Subcutaneous abdominal adipose tissue (tissue), 5 donors: ENCODE measurements around the gene GNRH2.

Source experiments
- H3K27ac ChIP-seq: one replicate; pipeline ENCODE4 v1.7.0; 2013; ENCODE audit warnings: low read depth, mild to moderate bottlenecking, inconsistent platforms, low read length, moderate library complexity
- H3K27me3 ChIP-seq, 5 donors: one replicate each; pipeline ENCODE4 v1.7.0; 2013; ENCODE audit warnings: low read length in 5 of 5, inconsistent platforms in 1 of 5; ENCODE audit not compliant: control insufficient read depth in 5 of 5, insufficient read depth in 4 of 5
- H3K36me3 ChIP-seq, 5 donors: one replicate each; pipeline ENCODE4 v1.7.0; 2013; ENCODE audit warnings: low read length in 5 of 5; ENCODE audit not compliant: control insufficient read depth in 5 of 5, insufficient read depth in 5 of 5
- H3K4me1 ChIP-seq, 5 donors: one replicate each; pipeline ENCODE4 v1.7.0; 2013; ENCODE audit warnings: low read length in 5 of 5, mild to moderate bottlenecking in 3 of 5, moderate library complexity in 1 of 5; ENCODE audit not compliant: control insufficient read depth in 5 of 5, insufficient read depth in 5 of 5
- H3K4me3 ChIP-seq, 5 donors: one replicate each; pipeline ENCODE4 v1.7.0; 2013; ENCODE audit warnings: low read length in 5 of 5, low read depth in 1 of 5
- H3K9ac ChIP-seq, 5 donors: one replicate each; pipeline ENCODE4 v1.7.0; 2013; ENCODE audit warnings: low read length in 5 of 5, mild to moderate bottlenecking in 4 of 5, moderate library complexity in 3 of 5
- H3K9me3 ChIP-seq, 5 donors: one replicate each; pipeline ENCODE4 v1.7.0; 2013; ENCODE audit warnings: low read length in 5 of 5; ENCODE audit not compliant: control insufficient read depth in 5 of 5
- donor health status: healthy.
- donor health status: healthy.
- donor health status: healthy.
- donor health status: healthy.
- donor health status: healthy.

The GNRH2 gene

GRCh38 chr20:3084283-3084985, 41.0 kb downstream of the GNRH2 start, which contains the start of gene AVP:
Gene AVP (minus strand): TSS chr20:3084724. CDS start chr20:3084674, 50 bp downstream.
- Histone ChIP-seq H3K9me3 (no peaks in the 10 kb centered on the region), H3K4me3 (no peak within 1 kb of the TSS), H3K27me3 (peaks cover 0 to 18% (median 4%) of the 10 kb centered on the region in 5 donors), H3K36me3 (no peaks in the 10 kb centered on the region), H3K27ac (no peak within 1 kb of the TSS), H3K9ac (no peak within 1 kb of the TSS), H3K4me1 (peaks cover 6 to 32% (median 24%) of the 10 kb centered on the region in 5 donors)

- Histone ChIP-seq H3K27ac (no peak overlapping the region), H3K9ac (no peak overlapping the region), H3K36me3 (no peaks in the 10 kb centered on the region), H3K27me3 (peaks cover 0 to 18% (median 4%) of the 10 kb centered on the region in 5 donors), H3K4me1 (peaks cover 6 to 32% (median 24%) of the 10 kb centered on the region in 5 donors), H3K4me3 (no peak overlapping the region), H3K9me3 (no peaks in the 10 kb centered on the region)
Observed at GRCh38 chr20:3084986-3085360, 41.6 kb downstream of the GNRH2 start.

GRCh38 chr20:3085571-3086072, 42.2 kb downstream of the GNRH2 start:
- Histone ChIP-seq H3K9ac (no peak overlapping the region), H3K27me3 (peaks cover 0 to 20% (median 4%) of the 10 kb centered on the region in 5 donors), H3K36me3 (no peaks in the 10 kb centered on the region), H3K4me1 (peaks cover 4 to 28% (median 21%) of the 10 kb centered on the region in 5 donors), H3K4me3 (no peak overlapping the region), H3K27ac (no peak overlapping the region), H3K9me3 (no peaks in the 10 kb centered on the region)

DNA sequence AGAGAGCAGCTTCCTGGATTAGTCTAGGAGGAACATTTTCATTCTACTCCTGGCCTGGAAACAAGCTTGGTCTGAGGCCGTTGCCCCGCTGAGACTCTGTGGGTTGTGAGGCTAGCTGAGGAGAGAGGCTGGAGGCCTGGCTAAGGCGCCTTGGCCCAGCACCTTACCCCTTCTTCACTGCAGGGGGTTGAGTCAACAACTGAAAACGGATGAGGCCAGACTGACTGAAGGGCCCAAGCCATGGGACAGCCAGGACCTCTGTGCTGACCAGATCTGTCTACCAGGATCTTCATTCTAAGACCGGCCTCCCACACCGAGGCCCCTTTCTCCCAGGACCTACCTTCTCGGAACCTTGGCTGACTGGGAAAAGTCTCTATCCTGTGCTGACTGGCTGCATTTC, 44.6 kb downstream of the GNRH2 start:
- Histone ChIP-seq H3K9ac (no peak overlapping the region), H3K9me3 (no peaks in the 10 kb centered on the region), H3K4me1 (peaks cover 0 to 14% (median 9%) of the 10 kb centered on the region in 5 donors), H3K27ac (no peak overlapping the region), H3K27me3 (peaks cover 0 to 13% (median 6%) of the 10 kb centered on the region in 5 donors), H3K4me3 (no peak overlapping the region), H3K36me3 (no peaks in the 10 kb centered on the region)

- Histone ChIP-seq H3K36me3 (no peaks in the 10 kb centered on the region), H3K4me3 (no peak overlapping the region), H3K27ac (no peak overlapping the region), H3K9ac (no peak overlapping the region), H3K9me3 (no peaks in the 10 kb centered on the region), H3K4me1 (peaks cover 0 to 20% (median 14%) of the 10 kb centered on the region in 5 donors), H3K27me3 (peaks cover 0 to 5% (median 2%) of the 10 kb centered on the region in 5 donors)
Observed at GRCh38 chr20:3090565-3090964, 47.1 kb downstream of the GNRH2 start.

- Histone ChIP-seq H3K27me3 (peaks cover 0 to 5% (median 2%) of the 10 kb centered on the region in 5 donors), H3K4me1 (peaks cover 0 to 20% (median 14%) of the 10 kb centered on the region in 5 donors), H3K36me3 (no peaks in the 10 kb centered on the region), H3K9ac (peak overlapping the region in 1 of 5 donors; percentile 32), H3K9me3 (no peaks in the 10 kb centered on the region), H3K4me3 (peak overlapping the region in 4 of 5 donors; percentile 36 to 57 (median 48)), H3K27ac (no peak overlapping the region)
Observed at GRCh38 chr20:3092611-3093379, 49.4 kb downstream of the GNRH2 start.

DNA sequence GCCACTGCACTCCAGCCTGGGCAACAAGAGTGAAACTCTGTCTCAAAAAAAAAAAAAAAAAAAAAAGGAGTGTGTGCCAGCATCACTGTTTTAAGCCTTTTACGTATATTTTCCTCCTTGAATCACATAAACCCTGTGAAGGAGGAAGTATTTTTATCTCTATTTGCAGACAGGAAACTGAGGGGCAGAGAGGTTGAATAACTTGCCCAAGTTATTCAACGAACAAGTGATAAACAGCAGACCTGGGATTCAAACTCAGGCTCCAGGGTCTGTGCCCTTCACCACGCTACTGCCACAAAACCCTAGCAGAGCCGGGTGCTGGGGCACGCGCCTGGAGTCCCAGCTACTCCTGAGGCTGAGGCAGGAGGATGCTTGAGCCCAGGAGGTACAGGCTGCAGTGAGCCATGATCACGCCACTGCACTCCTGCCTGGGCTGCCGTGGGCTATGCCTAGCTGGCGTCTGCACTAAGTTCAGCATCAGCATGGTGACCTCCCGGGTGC, 50.5 kb downstream of the GNRH2 start:
- Histone ChIP-seq H3K4me3 (no peak overlapping the region), H3K9ac (no peak overlapping the region), H3K27me3 (peaks cover 0 to 5% (median 2%) of the 10 kb centered on the region in 5 donors), H3K4me1 (peaks cover 0 to 20% (median 14%) of the 10 kb centered on the region in 5 donors), H3K9me3 (no peaks in the 10 kb centered on the region), H3K36me3 (no peaks in the 10 kb centered on the region), H3K27ac (no peak overlapping the region)

DNA sequence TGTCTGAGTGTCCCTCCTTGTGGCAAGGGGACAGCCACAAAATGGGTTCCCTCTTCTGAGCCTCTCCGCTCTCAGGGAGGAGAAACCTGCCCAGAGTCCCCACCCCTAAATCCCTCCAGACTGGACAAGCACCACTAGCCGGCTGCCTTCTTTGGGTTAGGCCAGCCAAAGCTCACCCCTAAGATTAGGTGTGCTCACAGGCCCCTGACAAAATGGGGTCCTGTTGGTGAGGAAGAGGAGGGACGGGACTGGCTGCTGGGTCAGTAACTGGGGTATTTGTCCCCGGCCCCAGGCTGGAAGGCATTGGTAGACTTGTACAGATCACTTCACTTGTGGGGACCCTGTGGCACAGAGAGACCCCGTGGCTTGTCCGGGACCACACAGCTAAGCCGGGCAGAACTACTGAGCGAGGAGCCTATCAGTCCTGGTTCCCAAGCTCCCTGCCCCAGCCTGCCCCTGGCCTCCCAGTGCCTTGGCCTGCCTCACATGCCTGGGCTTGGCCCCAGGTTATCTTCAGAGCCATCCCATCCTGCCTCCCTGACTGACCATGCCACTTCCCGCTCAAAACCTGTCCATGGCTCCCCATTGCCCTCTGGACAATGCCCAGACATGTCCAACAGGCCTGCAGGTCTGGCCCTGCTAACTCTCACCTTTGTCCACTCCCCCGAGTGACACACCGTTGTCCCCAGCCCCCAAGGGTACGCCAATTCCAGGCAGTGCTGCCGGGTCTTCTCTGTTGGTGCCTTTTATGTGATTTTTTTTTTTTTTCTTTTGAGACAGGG, 51.6 kb downstream of the GNRH2 start:
- no peak overlapping the region for H3K27ac ChIP-seq
- H3K4me1 ChIP-seq, result peaks cover 0 to 20% (median 14%) of the 10 kb centered on the region in 5 donors
- H3K27me3 ChIP-seq, result peaks cover 0 to 5% (median 2%) of the 10 kb centered on the region in 5 donors
- no peak overlapping the region for H3K4me3 ChIP-seq
- H3K36me3 ChIP-seq, result no peaks in the 10 kb centered on the region
- no peak overlapping the region for H3K9ac ChIP-seq
- H3K9me3 ChIP-seq, result no peaks in the 10 kb centered on the region
